Stomach (tissue), 9 donors: ENCODE results near the gene GAS5. TPM values are rescaled to one million over a fixed set of nuclear protein-coding genes. Genes with fewer than 3 reads are reported as not detected.

Source experiments
- DNase-seq, 2 donors: peaks; one replicate each; pipeline versions ENCODE4 v3.0.0 to v3.0.0-alpha.2; 2013 to 2019
- H3K27ac ChIP-seq, 5 donors: fragments of 200-600 bp in 4 of 5; sonication (generic) in 4 of 5; one replicate each; pipeline ENCODE4 v1.5.1; 2013 to 2019; ENCODE audit warnings: mild to moderate bottlenecking in 1 of 5, moderate library complexity in 1 of 5
- H3K27me3 ChIP-seq, 3 donors: fragments of 200-600 bp; sonication (generic); one replicate each; pipeline ENCODE4 v1.5.1; 2017 to 2019; ENCODE audit warnings: mixed run types in 1 of 3
- H3K36me3 ChIP-seq, 4 donors: fragments of 200-600 bp; sonication (generic); 1 replicate in 3 of 4; 2 replicates in 1 of 4; pipeline ENCODE4 v1.5.1; 2016 to 2019
- H3K4me1 ChIP-seq, 4 donors: fragments of 200-600 bp; sonication (generic); one replicate each; pipeline ENCODE4 v1.5.1; 2016 to 2019
- H3K4me3 ChIP-seq, 4 donors: fragments of 200-600 bp; sonication (generic) in 3 of 4; one replicate each; pipeline ENCODE4 v1.5.1; 2016 to 2019; ENCODE audit warnings: mild to moderate bottlenecking in 1 of 4
- H3K9me3 ChIP-seq, 4 donors: fragments of 200-600 bp; sonication (generic); one replicate each; pipeline ENCODE4 v1.5.1; 2016 to 2019
- EP300 ChIP-seq: sonication (generic); formaldehyde crosslinking; IDR thresholded peaks from one replicate; pipeline ENCODE4 v1.6.1; 2017; ENCODE audit warnings: antibody characterized with exemption
- POLR2A ChIP-seq, 4 donors: fragments of 450-650 bp; IDR thresholded peaks; one replicate each; pipeline ENCODE4 v1.6.1; 2016; ENCODE audit warnings: antibody characterized with exemption in 4 of 4, control low read depth in 2 of 4, mild to moderate bottlenecking in 1 of 4, moderate library complexity in 1 of 4
- POLR2AphosphoS5 ChIP-seq, 3 donors: sonication (generic); formaldehyde crosslinking; IDR thresholded peaks; one replicate each; pipeline ENCODE4 v1.6.1; 2016; ENCODE audit warnings: antibody characterized with exemption in 3 of 3
- WGBS, 5 donors: extraction: QIAGEN DNeasy Blood & Tissue Kit in 3 of 5; methylation state at CpG; one replicate each; pipeline versions ENCODE4 v1.1.5 to v1.1.7; 2013 to 2018; 5-methylcytosine and 5-hydroxymethylcytosine counted together
- intact Hi-C: fragments of 100-400 bp; cut with DNase I; formaldehyde crosslinking; loops from one replicate; pipeline ENCODE4 v1.15.1; 2023; ENCODE audit warnings: low total_unique reads
- polyA plus RNA-seq, 3 donors: library from polyadenylated mRNA; stranded (reverse); fragments of 200-250 nt; gene quantifications; one replicate each; pipeline ENCODE4 v1.2.3, GENCODE V29; 2013
- total RNA-seq, 5 donors: library from RNA; depleted of rRNA; stranded (reverse); fragments of >200 nt; gene quantifications; one replicate each; pipeline versions ENCODE4 v1.1.0 to v1.2.3, GENCODE V29; 2014 to 2016
- TF ChIP-seq, protein P1 (sequence below), 7 experiments: fragments of 450-650 bp in 4 of 7; fragments of 200-600 bp in 3 of 7; sonication (generic) in 3 of 7; IDR thresholded peaks; one replicate each; pipeline ENCODE4 v1.5.1; 2016 to 2019; ENCODE audit warnings: antibody characterized with exemption in 7 of 7, control low read depth in 2 of 7, mild to moderate bottlenecking in 1 of 7
- donor health status: healthy with polysubstance abuse.
- donor health status: Bipolar disorder and iron deficiency.
- donor health status: healthy.

GAS5 gene
- total and polyA plus RNA-seq, 8 donors = 256 to 1,014 (median 431) TPM

- H3K27me3 ChIP-seq = no peaks in the 10 kb centered on the region
- WGBS, 5 donors = 46 to 63% (median 56%) methylated on average over 3 of the region's 3 CpGs
- TF ChIP-seq POLR2A (IDR thresholded peaks at IDR 0.05) (no peak), POLR2AphosphoS5 (IDR thresholded peaks at IDR 0.05) (no peak), EP300 (no peak)
- TF ChIP-seq, protein P1, sequence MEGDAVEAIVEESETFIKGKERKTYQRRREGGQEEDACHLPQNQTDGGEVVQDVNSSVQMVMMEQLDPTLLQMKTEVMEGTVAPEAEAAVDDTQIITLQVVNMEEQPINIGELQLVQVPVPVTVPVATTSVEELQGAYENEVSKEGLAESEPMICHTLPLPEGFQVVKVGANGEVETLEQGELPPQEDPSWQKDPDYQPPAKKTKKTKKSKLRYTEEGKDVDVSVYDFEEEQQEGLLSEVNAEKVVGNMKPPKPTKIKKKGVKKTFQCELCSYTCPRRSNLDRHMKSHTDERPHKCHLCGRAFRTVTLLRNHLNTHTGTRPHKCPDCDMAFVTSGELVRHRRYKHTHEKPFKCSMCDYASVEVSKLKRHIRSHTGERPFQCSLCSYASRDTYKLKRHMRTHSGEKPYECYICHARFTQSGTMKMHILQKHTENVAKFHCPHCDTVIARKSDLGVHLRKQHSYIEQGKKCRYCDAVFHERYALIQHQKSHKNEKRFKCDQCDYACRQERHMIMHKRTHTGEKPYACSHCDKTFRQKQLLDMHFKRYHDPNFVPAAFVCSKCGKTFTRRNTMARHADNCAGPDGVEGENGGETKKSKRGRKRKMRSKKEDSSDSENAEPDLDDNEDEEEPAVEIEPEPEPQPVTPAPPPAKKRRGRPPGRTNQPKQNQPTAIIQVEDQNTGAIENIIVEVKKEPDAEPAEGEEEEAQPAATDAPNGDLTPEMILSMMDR (IDR thresholded peaks at IDR 0.05) = no peak
Observed at GRCh38 chr1:173900992-173901391, 33.2 kb upstream of the GAS5 start.

DNA sequence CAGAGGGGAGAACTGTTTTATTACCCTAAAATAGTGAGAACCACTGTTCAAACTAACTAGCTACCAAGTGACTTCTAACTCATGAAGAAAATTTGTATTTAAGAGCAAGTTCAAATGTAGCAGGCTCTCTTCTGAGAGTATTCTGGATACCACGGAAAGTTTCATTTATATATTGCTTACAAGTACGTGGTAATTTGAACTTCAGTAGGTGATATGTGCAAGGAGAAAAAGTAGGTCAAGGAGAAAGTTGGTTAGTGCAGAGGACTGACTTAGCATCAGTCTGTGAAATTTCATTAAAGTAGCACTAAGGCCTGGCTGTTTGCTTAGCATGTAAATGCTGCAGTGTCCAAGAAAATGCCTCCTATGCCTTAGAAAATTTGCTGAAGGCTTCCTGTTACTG, 32.6 kb upstream of the GAS5 start:
- Histone ChIP-seq H3K27me3 (no peaks in the 10 kb centered on the region), H3K9me3 (no peaks in the 10 kb centered on the region), H3K4me1 (peaks cover 0 to 47% (median 22%) of the 10 kb centered on the region in 4 donors), H3K27ac (no peak overlapping the region), H3K36me3 (no peaks in the 10 kb centered on the region), H3K4me3 (no peak overlapping the region)
- TF ChIP-seq EP300 (no peak), POLR2A (IDR thresholded peaks at IDR 0.05) (no peak), POLR2AphosphoS5 (IDR thresholded peaks at IDR 0.05) (no peak)
- TF ChIP-seq, protein P1 (IDR thresholded peaks at IDR 0.05) = no peak
- 37 to 68% (median 45%) methylated on average over 2 of the region's 2 CpGs for WGBS, 5 donors
- intact Hi-C loops = no loop called here
- DNase-seq = no peak

More at GRCh38 chr1:173900992-173901391, 33.2 kb upstream of the GAS5 start:
- no peak overlapping the region for H3K4me3 ChIP-seq
- H3K9me3 ChIP-seq = no peaks in the 10 kb centered on the region
- H3K4me1 ChIP-seq = peaks cover 0 to 47% (median 22%) of the 10 kb centered on the region in 4 donors
- intact Hi-C loops = no loop called here
- DNase-seq = no peak
- no peaks in the 10 kb centered on the region for H3K36me3 ChIP-seq
- no peak overlapping the region for H3K27ac ChIP-seq

GRCh38 chr1:173894189-173894588, 26.4 kb upstream of the GAS5 start:
- TF ChIP-seq, protein P1 (IDR thresholded peaks at IDR 0.05) = no peak
- no peak for TF ChIP-seq EP300
- TF ChIP-seq POLR2AphosphoS5 (IDR thresholded peaks at IDR 0.05) = no peak
- no peak for TF ChIP-seq POLR2A (IDR thresholded peaks at IDR 0.05)
- H3K27ac ChIP-seq = no peak overlapping the region
- H3K4me1 ChIP-seq = peaks cover 0 to 24% (median 9%) of the 10 kb centered on the region in 4 donors
- no peak overlapping the region for H3K4me3 ChIP-seq
- H3K9me3 ChIP-seq = no peaks in the 10 kb centered on the region
- DNase-seq = no peak
- intact Hi-C loops = no loop called here
- WGBS, 5 donors = 67 to 100% (median 73%) methylated on average over 3 of the region's 3 CpGs
- H3K27me3 ChIP-seq = no peaks in the 10 kb centered on the region
- peaks cover 0 to 4% (median 2%) of the 10 kb centered on the region in 4 donors for H3K36me3 ChIP-seq

GRCh38 chr1:173893611-173894010, 25.8 kb upstream of the GAS5 start:
- Histone ChIP-seq H3K9me3 (no peaks in the 10 kb centered on the region), H3K36me3 (peaks cover 0 to 4% (median 2%) of the 10 kb centered on the region in 4 donors), H3K27me3 (no peaks in the 10 kb centered on the region), H3K4me1 (peaks cover 0 to 18% (median 8%) of the 10 kb centered on the region in 4 donors), H3K4me3 (no peak overlapping the region), H3K27ac (no peak overlapping the region)
- no peak for TF ChIP-seq POLR2AphosphoS5 (IDR thresholded peaks at IDR 0.05)
- no peak for TF ChIP-seq POLR2A (IDR thresholded peaks at IDR 0.05)
- TF ChIP-seq, protein P1 (IDR thresholded peaks at IDR 0.05) = no peak
- no peak for TF ChIP-seq EP300
- WGBS, 5 donors = 90 to 100% (median 96%) methylated on average over 1 of the region's 1 CpG
- DNase-seq = no peak
- intact Hi-C loops = no loop called here
